ENCODE results near the gene EFNA4. TPM values are rescaled to one million over a fixed set of nuclear protein-coding genes. Genes with fewer than 3 reads are reported as not detected.

The EFNA4 gene
- total RNA-seq, 1 experiment from 2014 or later: 22.7 TPM

- TF ChIP-seq, protein P1, sequence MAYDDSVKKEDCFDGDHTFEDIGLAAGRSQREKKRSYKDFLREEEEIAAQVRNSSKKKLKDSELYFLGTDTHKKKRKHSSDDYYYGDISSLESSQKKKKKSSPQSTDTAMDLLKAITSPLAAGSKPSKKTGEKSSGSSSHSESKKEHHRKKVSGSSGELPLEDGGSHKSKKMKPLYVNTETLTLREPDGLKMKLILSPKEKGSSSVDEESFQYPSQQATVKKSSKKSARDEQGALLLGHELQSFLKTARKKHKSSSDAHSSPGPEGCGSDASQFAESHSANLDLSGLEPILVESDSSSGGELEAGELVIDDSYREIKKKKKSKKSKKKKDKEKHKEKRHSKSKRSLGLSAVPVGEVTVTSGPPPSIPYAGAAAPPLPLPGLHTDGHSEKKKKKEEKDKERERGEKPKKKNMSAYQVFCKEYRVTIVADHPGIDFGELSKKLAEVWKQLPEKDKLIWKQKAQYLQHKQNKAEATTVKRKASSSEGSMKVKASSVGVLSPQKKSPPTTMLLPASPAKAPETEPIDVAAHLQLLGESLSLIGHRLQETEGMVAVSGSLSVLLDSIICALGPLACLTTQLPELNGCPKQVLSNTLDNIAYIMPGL (CRISPR knock-in tag; IDR thresholded peaks at IDR 0.05): 0 out of 2 replicates have a peak, but pooled peaks have one; percentile 35
- TF ChIP-seq ZBTB43 (CRISPR knock-in tag; IDR thresholded peaks at IDR 0.05) (no peak), MXD4 (CRISPR knock-in tag; IDR thresholded peaks at IDR 0.05; ENCODE audit: borderline replicate concordance) (no peak), EMX1 (CRISPR knock-in tag; IDR thresholded peaks at IDR 0.05) (0 out of 2 replicates have a peak, but pooled peaks have one; percentile 32), CTCF (IDR thresholded peaks at IDR 0.05) (peak; percentile 52; the same call in 1 of the 2 replicates), JUN (CRISPR knock-in tag; IDR thresholded peaks at IDR 0.05) (no peak), MAX (CRISPR knock-in tag; IDR thresholded peaks at IDR 0.05) (peak; percentile 75), CREM (CRISPR knock-in tag; IDR thresholded peaks at IDR 0.05) (0 out of 2 replicates have a peak, but pooled peaks have one; percentile 8), ZNF219 (CRISPR knock-in tag; IDR thresholded peaks at IDR 0.05; ENCODE audit: borderline replicate concordance) (no peak), ZNF416 (CRISPR knock-in tag; IDR thresholded peaks at IDR 0.05) (peak; percentile 12; the same call in 1 of the 2 replicates)
- TF ChIP-seq, protein P2, sequence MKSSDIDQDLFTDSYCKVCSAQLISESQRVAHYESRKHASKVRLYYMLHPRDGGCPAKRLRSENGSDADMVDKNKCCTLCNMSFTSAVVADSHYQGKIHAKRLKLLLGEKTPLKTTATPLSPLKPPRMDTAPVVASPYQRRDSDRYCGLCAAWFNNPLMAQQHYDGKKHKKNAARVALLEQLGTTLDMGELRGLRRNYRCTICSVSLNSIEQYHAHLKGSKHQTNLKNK (CRISPR knock-in tag; IDR thresholded peaks at IDR 0.05): peak; percentile 66; the same call in 1 of the 2 replicates
- TF ChIP-seq, protein P3, sequence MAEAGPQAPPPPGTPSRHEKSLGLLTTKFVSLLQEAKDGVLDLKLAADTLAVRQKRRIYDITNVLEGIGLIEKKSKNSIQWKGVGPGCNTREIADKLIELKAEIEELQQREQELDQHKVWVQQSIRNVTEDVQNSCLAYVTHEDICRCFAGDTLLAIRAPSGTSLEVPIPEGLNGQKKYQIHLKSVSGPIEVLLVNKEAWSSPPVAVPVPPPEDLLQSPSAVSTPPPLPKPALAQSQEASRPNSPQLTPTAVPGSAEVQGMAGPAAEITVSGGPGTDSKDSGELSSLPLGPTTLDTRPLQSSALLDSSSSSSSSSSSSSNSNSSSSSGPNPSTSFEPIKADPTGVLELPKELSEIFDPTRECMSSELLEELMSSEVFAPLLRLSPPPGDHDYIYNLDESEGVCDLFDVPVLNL (CRISPR knock-in tag; IDR thresholded peaks at IDR 0.05; ENCODE audit: borderline replicate concordance, low read depth): no peak
Measured at GRCh38 chr1:155070721-155071569, 7.4 kb downstream of the EFNA4 start (continued).

DNA sequence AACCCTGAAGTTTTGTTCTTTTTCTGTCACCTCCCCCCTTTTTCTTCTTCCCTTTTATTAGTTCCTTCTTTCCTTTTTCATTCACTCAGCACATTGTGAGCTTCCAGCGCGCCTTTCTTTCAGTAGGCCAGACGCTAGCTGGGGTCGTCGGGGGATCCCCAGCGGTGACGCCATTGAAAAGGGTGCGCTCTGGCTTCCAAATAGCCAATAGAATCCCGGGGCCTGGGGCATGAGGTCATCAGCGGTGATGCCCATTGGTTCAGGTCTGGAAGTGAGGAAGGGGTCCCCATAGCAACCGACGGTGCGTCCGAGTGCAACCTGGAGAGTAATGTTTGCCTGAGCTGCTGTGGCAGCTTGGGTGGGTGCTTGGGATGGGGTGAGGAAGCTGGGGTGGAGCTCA is 8.2 kb downstream of the EFNA4 start:
- no peak for TF ChIP-seq TEAD1 (CRISPR knock-in tag; IDR thresholded peaks at IDR 0.05)
- TF ChIP-seq NFYB (CRISPR knock-in tag; conservative IDR thresholded peaks at IDR 0.05; ENCODE audit: low read depth): peak; percentile 85
- no peak for TF ChIP-seq JUN (CRISPR knock-in tag; IDR thresholded peaks at IDR 0.05)
- TF ChIP-seq TP53 (CRISPR knock-in tag; IDR thresholded peaks at IDR 0.05): no peak
- TF ChIP-seq PRRX2 (CRISPR knock-in tag; IDR thresholded peaks at IDR 0.05): no peak
- TF ChIP-seq, protein P4, sequence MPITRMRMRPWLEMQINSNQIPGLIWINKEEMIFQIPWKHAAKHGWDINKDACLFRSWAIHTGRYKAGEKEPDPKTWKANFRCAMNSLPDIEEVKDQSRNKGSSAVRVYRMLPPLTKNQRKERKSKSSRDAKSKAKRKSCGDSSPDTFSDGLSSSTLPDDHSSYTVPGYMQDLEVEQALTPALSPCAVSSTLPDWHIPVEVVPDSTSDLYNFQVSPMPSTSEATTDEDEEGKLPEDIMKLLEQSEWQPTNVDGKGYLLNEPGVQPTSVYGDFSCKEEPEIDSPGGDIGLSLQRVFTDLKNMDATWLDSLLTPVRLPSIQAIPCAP (CRISPR knock-in tag; IDR thresholded peaks at IDR 0.05): no peak
- peak; percentile 56; the same call in 1 of the 2 replicates for TF ChIP-seq USF1 (CRISPR knock-in tag; IDR thresholded peaks at IDR 0.05)
- no peak for TF ChIP-seq ZBTB43 (CRISPR knock-in tag; IDR thresholded peaks at IDR 0.05)
- TF ChIP-seq, protein P5, sequence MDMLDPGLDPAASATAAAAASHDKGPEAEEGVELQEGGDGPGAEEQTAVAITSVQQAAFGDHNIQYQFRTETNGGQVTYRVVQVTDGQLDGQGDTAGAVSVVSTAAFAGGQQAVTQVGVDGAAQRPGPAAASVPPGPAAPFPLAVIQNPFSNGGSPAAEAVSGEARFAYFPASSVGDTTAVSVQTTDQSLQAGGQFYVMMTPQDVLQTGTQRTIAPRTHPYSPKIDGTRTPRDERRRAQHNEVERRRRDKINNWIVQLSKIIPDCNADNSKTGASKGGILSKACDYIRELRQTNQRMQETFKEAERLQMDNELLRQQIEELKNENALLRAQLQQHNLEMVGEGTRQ (CRISPR knock-in tag; IDR thresholded peaks at IDR 0.05): peak; percentile 66
- TF ChIP-seq CREB1 (CRISPR knock-in tag; IDR thresholded peaks at IDR 0.05): no peak
- no peak for TF ChIP-seq SMAD4 (CRISPR knock-in tag; IDR thresholded peaks at IDR 0.05)
- H3K4me1 Mint-ChIP-seq: peaks cover 38% of the 10 kb centered on the region
- CTCF ChIA-PET: interaction anchor here (0.8 to 4.8 kb wide), 11 partner anchors 9 to 116 kb away, joined by 3 to 62 read pairs (median 7); partner anchors contain the start of genes ADAM15, KRTCAP2 and PBXIP1
- POLR2A ChIA-PET: interaction anchor here (0.8 kb wide), 1 partner anchor 9 kb away, joined by 6 read pairs; no protein-coding TSS in a partner anchor
- H3K9me3 Mint-ChIP-seq: no peaks in the 10 kb centered on the region
- peak; percentile 62 for ATAC-seq
- peak; percentile 93 for DNase-seq (ENCODE audit: low spot score)
- H3K27ac Mint-ChIP-seq: peak overlapping the region; percentile 85
- H3K27me3 Mint-ChIP-seq (ENCODE audit: low read depth): peaks cover 37% of the 10 kb centered on the region
- peaks cover 16% of the 10 kb centered on the region for H3K36me3 Mint-ChIP-seq
- H3K4me3 Mint-ChIP-seq: peak overlapping the region; percentile 75

All from WTC11 (cell line).